GM18505 (cell line): Measurements from ENCODE around the gene TEX50.
"Not testable (repeated sequence)": the region's sequence is repeated elsewhere in the genome, so short reads cannot be mapped to it uniquely, and the experiment has no call there.

ENCODE experiments used
- ATAC-seq: cut with Tn5 transposase; IDR thresholded peaks from one replicate; pipeline ENCODE4 v1.9.1; 2021; ENCODE audit not compliant: unreplicated experiment
- POLR2A ChIP-seq: IDR thresholded peaks from 4 replicates; pipeline ENCODE4 v1.6.1; 2011; ENCODE audit warnings: borderline replicate concordance; ENCODE audit not compliant: insufficient read depth, insufficient read length; ENCODE audit errors: extremely low read depth

The TEX50 gene

DNA sequence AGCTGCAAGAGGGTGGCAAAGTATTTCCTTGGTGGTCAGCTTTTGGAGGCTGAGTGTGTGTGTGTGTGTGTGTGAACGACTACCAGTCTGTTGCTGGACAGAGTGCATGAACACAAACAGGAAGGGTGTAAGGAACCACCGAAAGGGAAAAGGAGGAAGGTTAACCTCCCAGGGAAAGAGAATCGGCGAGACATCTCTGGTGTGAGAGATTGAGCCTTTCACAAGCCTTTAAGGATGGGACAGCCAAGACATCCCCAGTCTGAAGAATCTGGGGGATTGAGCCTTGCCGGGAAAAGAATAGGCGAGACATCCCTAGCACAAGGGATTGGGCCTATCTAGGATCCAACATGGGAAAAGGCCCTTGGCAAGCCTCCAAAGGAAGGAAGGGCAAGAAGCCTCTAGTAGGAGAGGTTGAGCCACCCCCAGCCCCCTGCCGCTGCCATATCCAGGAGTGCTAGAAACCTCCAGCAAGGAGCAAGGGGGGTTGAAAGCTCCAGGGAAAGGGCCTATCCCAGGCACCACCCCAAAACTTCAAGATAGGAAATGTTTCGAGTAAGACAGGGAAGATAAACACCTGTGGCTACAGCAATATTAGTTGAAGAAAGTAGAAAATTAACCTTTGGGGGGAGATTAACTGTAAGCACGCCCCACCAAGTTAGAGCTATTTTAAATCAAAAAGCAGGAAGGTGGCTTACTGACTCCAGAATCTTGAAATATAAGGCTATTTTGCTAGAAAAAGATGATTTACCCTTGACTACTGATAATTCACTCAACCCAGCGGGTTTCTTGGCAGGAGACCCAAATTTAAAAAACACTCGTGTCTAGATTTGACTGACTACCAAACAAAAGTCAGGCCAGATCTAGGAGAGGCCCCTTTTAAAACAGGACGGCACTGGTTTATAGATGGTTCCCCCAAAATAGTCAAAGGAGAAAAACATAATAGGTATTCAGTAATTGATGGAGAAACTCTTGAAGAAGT, 3.2 kb downstream of the TEX50 start:
- TF ChIP-seq POLR2A, result no peak
- no peak for ATAC-seq

DNA sequence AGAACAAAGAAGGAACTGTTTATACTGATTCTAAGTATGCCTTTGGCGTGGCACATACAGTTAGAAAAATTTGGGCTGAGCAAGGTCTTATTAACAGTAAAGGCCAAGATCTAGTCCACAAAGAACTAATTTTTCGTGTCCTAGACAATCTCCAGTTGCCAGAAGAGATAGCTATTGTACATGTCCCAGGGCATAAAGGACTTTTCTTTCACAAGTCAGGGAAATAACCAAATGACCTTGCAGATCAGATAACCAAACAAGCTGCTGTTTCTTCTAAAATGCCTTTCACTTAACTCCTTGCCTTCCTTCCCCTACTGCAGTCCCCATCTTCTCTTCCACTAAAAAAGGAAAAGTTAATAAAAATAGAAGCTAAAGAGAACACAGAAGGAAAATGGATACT, 4.0 kb downstream of the TEX50 start:
- ATAC-seq, result no peak
- no peak for TF ChIP-seq POLR2A

DNA sequence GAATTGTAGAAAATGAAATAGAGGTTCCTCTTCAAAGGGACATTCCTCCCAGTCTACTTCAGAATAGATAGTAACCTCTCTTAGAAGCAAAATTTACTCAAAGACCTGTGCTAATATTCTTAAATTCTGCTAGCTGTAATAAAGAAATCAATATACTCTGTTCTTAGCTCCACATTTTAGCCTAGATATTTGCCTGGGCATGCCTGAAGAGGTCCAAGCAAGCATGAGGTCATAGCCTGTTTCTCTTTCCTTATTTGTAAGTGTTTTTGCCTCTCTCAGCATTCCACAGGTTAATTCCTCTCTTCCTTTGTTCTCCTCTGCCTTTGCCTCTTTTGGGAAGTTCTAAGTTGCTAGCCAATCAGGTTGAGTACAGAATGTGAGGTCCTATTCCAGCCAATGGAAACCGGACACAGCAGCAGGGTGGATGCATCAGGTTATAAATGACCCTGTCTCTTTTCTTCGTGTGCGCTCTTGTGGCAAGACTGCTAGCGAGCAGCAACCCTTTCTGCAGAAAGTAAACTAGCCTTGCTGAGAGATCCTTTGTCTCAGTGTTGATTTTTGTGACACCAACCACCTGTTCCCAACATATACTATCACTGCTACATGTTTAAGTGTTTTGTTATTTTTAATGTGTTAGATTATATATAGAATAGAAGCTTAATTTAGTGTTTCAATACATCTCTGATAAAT, 7.5 kb downstream of the TEX50 start:
- ATAC-seq, result not testable (repeated sequence)

DNA sequence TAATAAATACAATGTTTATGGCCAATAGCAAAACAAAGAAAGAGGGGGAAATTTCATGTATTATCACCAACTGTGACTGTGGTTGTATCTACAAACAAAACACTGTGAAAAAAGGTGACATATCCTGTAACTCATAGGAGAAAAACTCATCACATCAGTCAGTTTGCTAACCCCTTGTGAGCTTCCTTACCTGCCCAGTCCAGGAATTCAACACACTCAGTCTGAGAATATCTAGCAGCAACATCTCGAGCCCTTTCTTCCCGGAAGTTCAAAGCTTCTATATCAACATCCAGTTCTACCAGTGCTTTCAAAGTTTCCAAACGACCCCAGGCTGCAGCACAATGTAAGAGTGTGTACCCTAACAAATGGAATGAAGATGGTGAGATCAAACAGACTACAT, 11.5 kb downstream of the TEX50 start:
- no peak for TF ChIP-seq POLR2A
- no peak for ATAC-seq

DNA sequence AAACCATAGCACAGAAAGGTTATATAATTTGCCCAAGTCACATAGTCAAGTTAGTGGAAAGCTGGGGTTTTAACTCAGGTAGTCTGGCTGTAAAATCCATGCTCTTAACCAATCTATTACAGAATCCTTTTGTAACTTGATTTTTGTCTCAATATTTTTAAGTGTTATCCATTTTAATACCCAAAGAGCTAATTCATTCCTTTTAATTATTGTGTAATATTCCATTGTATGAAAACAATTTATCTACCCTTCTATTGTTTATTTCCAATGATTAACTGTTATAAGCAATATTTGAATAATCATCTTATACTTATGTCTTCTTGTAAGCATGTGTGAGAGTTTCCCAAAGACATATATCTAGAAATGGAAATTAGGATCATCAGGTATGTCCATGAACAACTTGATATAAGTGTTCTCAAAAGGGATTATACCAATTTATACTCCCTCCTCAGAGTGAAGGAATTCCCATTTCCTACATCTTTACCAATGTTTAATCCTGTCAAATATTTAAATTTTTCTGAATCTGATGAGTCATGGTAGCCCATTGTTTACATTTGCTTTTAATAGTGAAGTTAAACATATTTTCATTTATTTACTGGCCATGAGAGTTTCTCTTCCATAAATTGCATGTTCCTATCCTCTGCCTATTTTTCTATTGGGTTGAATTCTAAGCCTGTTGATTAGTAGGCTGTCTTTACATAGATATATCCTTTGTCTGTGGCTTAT, 13.9 kb downstream of the TEX50 start:
- no peak for ATAC-seq
- no peak for TF ChIP-seq POLR2A

DNA sequence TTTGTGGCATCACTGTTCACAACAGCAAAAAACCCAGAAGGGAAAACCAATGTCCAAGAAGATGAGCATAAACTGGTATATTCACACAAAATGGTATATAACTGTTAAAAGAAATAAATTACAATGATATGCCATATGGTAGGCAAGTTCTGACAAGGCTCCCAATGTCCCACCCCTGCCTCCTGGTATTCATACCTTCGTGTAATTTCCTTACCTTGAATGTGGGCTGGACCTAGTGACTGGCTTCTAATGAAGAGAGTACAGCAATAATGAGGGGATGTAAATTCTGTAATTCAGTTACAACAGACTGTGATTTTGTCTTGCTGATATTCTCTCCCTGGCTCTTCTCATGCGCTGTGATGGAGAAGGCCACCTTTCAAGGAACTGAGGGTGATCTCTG, 25.2 kb downstream of the TEX50 start:
- no peak for ATAC-seq
- no peak for TF ChIP-seq POLR2A

DNA sequence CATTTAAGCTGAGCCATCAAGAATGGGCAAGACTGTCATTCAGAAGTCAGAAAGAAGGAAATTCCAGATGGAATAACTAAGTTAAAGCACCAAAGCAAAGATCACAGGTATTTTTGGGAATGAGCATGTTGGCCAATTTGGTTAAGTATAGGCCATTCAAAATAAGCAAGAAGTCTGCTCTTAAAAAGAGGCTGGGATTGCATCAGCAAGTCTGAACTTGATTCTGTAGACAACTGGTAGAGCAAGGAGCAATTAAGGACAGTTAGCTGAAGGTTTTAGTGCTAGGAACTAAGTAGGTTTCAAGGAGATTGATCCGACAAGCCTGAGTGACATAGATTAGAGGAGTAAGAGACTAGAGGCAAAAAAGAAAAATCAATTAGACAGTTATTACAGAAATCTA, 26.1 kb downstream of the TEX50 start:
- no peak for TF ChIP-seq POLR2A
- ATAC-seq, result no peak

DNA sequence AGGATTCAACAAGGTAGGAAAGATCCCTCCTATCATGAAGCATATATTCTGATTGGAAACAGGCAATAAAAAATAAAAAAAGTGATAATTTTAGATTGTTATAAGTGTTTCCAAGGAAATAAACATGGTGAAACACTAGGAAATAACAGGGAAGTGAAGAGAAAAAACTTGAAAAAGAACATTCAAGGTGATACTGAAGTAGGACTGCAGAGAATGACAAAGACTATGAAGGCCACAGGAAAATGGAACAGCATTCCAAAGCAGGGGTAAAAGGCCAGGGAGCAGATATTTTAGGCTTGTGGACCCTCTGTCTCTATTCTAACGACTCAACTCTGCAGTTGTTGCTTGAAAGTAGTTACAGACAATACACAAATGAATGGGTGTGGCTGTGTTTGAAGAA, 26.6 kb downstream of the TEX50 start:
- ATAC-seq, result no peak
- TF ChIP-seq POLR2A, result no peak

DNA sequence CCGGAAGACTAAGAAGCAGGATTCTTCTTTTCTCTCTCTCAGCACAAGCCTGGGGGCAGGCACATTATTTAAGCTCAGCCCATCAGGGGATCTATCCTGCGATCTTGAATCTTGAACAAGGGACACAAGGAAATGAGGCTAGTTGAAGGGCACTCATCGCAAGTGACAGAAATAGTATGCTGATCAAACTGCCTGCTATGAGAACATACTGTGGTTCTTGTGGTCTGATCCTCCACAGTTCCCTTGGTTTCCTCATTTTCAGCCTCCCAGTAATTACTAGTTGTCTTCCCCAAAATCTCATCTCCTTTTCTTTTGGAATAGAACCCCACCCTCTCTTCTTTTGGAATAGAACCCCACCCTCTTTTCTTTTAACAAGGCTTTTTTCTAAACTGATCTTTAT, 28.0 kb downstream of the TEX50 start:
- no peak for TF ChIP-seq POLR2A
- ATAC-seq, result no peak

DNA sequence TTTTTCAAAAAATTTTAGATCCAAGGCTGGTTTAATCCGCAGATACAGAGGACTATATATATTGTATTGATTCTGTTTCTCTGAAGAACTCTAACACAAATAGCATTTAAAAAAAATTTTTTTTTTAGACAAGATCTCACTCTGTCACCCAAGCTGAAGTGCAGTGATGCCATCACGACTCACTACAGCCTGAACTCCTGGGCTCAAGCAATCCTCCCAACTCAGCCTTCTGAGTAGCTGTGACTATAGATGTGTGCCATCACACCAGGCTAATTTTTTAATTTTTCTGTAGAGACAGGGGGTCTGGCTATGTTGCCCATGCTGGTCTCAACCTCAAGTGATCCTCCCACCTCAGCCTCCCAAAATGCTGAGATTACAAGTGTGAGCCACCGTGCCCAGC, 31.5 kb downstream of the TEX50 start:
- no peak for ATAC-seq
- no peak for TF ChIP-seq POLR2A

DNA sequence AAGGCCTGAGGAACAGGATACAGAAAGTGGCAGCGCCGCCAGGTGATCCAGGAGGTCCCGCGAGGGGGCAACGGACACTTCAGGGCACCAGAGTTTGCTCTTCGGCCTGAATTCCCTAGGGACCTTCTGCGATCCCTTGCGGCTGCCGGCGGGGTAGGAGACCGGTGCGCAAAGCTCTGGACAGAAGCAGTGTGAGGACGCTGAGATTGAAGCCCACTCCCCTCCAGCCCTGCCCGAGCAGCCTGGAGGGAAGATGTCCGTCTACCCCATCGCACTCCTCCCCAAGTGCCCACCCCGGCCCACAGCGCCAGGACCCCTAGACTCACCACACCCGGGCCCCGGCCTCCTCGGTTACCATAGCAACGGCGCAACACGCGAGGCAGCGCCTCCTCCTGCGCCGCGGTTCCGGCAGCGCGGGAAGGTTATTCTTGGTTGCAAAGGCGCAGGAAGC, 34.4 kb downstream of the TEX50 start, which contains the start of gene ANKRD45:
ANKRD45 (minus strand) TSS at position 361 of the 451 bp plus-strand sequence. CDS start 10,433 bp downstream, outside the sequence.
- no peak for ATAC-seq
- TF ChIP-seq POLR2A, result no peak

DNA sequence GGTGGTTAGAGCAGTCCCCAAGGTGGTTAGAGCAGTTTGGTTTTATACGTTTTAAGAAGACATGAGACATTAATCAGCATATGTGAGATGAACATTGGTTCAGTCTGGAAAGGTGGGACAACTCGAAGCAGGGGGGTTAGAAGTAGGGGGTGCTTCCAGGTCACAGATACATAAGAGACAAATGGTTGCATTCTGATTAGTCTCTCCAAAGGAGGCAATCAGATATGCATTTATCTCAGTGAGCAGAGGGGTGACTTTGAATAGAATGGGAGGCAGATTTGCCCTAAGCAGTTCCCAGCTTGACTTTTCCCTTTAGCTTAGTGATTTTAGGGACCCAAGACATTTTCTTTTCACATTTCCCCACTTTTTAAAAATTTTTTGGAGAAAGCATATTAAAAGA, 39.4 kb downstream of the TEX50 start:
- ATAC-seq, result not testable (repeated sequence)

DNA sequence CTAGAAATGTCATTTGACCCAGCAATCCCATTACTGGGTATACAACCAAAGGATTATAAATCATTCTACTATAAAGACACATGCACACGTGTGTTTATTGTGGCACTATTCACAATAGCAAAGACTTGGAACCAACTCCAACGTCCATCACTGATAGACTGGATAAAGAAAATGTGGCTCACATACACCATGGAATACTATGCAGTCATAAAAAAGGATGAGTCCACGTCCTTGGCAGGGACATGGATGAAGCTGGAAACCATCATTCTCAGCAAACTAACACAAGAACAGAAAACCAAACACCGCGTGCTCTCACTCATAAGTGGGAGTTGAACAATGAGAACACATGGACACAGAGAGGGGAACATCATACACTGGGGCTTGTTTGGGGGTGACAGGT, 45.0 kb downstream of the TEX50 start:
- ATAC-seq, result not testable (repeated sequence)

DNA sequence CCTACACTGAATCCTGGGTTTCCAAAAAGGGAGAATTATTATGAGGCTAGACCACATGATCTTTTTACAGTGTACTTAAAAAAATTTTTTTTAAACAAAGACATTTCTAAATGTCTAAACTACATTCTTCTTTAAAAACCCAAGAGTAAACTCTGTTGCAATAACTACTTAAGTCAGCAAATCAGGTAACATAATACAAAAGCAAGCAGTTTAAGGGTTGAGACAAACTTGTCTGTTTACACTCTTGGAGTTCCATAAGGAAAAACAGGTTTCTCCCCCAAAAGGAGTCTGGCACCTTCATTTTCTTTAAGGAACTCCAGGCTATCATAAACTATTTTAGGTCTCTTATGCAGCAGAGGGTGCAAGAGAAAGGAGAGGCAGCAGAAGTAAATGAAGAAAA, 47.0 kb downstream of the TEX50 start:
- no peak for TF ChIP-seq POLR2A
- ATAC-seq, result no peak

DNA sequence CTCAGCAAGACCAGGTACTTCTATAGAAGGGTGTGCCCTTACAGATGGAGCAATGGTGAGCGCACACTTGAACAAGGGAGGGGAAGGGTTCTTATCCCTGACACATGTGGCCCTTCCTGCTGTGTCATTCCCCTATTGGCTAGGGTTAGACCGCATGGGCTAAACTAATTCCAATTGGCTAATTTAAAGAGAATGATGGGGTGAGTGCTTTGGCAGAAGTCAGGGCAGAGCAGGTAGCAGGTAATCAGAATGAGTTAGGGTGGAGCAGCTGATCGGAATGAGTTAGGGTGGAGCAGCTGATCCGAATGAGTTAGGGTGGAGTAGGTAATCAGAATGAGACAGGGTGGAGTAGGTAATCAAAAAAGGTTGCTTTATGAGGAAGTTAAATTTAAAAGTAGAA, 48.7 kb downstream of the TEX50 start:
- ATAC-seq, result not testable (repeated sequence)

DNA sequence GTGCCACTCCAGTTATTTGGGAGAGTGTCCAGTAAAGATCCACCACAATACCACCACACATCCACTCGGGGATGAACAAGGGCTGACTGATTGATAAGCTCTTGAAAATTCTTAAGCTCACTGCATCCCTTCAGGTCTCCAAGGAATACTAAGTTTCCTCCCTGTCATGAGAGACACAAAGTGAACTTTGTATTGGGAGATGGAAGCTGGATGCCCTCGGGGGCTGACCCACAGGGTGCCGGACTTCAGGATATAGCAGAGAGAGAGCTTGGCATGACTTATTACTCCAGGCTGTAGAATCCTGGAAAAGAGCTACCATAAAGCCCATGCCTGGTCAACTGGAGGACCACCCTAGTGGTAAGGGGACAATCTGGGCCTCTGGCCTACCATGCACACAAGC, 50.0 kb downstream of the TEX50 start:
- ATAC-seq, result not testable (repeated sequence)
